Thyroid gland (tissue), 4 donors: ENCODE results near the gene SIN3B. TPM values are rescaled to one million over a fixed set of nuclear protein-coding genes. Genes with fewer than 3 reads are reported as not detected.
A peak's percentile ranks its signal among the peaks of the same experiment; 100 is the strongest.

Experiments used
- DNase-seq, 2 donors: peaks; one replicate each; pipeline ENCODE4 v3.0.0-alpha.2; 2019
- H3K27ac ChIP-seq, 3 donors: fragments of 200-600 bp; sonication (generic); 1 replicate in 2 of 3; 2 replicates in 1 of 3; pipeline ENCODE4 v1.5.1; 2016 to 2019; ENCODE audit warnings: mild to moderate bottlenecking in 1 of 3, moderate library complexity in 1 of 3
- H3K27me3 ChIP-seq: fragments of 200-600 bp; sonication (generic); one replicate; pipeline ENCODE4 v1.5.1; 2019
- H3K36me3 ChIP-seq, 2 donors: fragments of 200-600 bp; sonication (generic); one replicate each; pipeline ENCODE4 v1.5.1; 2016 to 2019
- H3K4me1 ChIP-seq, 2 donors: fragments of 200-600 bp; sonication (generic); one replicate each; pipeline ENCODE4 v1.5.1; 2017 to 2019
- H3K4me3 ChIP-seq, 3 donors: fragments of 200-600 bp; sonication (generic); replicated peaks in 1 of 3; 1 replicate in 2 of 3; 2 replicates in 1 of 3; pipeline ENCODE4 v1.5.1; 2016; ENCODE audit warnings: mild to moderate bottlenecking in 1 of 3
- H3K9me3 ChIP-seq: fragments of 200-600 bp; sonication (generic); one replicate; pipeline ENCODE4 v1.5.1; 2017
- POLR2A ChIP-seq, 2 donors: fragments of 450-650 bp; IDR thresholded peaks; one replicate each; pipeline ENCODE4 v1.6.1; 2017; ENCODE audit warnings: antibody characterized with exemption in 2 of 2, mild to moderate bottlenecking in 2 of 2, moderate library complexity in 1 of 2
- WGBS, 2 donors: methylation state at CpG; one replicate each; pipeline ENCODE4 v1.1.5; 2017; 5-methylcytosine and 5-hydroxymethylcytosine counted together
- intact Hi-C: fragments of 100-400 bp; cut with DNase I; formaldehyde crosslinking; loops from one replicate; pipeline ENCODE4 v1.15.1; 2023
- total RNA-seq, 4 donors: library from RNA; depleted of rRNA; stranded (reverse); fragments of >200 nt; gene quantifications; one replicate each; pipeline ENCODE4 v1.2.3, GENCODE V29; 2016
- TF ChIP-seq, protein P1 (sequence below), 6 experiments: fragments of 200-600 bp in 3 of 6; fragments of 450-650 bp in 3 of 6; sonication (generic) in 3 of 6; IDR thresholded peaks; one replicate each; pipeline ENCODE4 v1.5.1; 2016 to 2019; ENCODE audit warnings: antibody characterized with exemption in 6 of 6, mild to moderate bottlenecking in 2 of 6, inconsistent platforms in 1 of 6, moderate library complexity in 1 of 6

SIN3B gene
- total RNA-seq, 4 donors from 2014 or later, result 33.6 to 65.9 (median 47.6) TPM

DNA sequence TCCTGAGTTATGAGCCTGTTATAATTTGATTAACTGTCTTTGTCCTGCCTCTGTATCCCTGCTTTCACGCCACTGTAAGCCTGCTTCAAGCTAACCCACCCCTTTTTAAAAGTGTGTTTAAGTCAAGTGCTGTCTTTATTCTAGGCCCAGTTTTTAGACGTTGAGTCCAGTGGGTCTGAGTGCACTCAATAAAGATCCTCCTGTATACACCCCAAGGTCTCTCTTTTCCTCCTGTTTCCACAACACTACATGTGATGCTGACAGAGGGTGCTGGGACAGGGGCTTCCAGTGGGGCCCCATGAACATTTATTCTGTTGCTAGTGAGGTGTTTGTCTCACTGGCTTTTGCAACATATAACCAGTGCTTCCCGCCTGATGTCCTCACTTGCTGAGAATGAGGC, 52.9 kb downstream of the SIN3B start:
- Histone ChIP-seq H3K4me3 (no peak overlapping the region), H3K27ac (no peak overlapping the region), H3K36me3 (peaks cover 25 to 26% of the 10 kb centered on the region in 2 donors), H3K4me1 (peaks cover 0 to 5% of the 10 kb centered on the region in 2 donors), H3K27me3 (no peaks in the 10 kb centered on the region), H3K9me3 (no peaks in the 10 kb centered on the region)
- 93 to 96% methylated on average over 3 of the region's 3 CpGs for WGBS, 2 donors
- no peak for DNase-seq
- intact Hi-C loops, result no loop called here
- no peak for TF ChIP-seq POLR2A (IDR thresholded peaks at IDR 0.05)
- TF ChIP-seq, protein P1, sequence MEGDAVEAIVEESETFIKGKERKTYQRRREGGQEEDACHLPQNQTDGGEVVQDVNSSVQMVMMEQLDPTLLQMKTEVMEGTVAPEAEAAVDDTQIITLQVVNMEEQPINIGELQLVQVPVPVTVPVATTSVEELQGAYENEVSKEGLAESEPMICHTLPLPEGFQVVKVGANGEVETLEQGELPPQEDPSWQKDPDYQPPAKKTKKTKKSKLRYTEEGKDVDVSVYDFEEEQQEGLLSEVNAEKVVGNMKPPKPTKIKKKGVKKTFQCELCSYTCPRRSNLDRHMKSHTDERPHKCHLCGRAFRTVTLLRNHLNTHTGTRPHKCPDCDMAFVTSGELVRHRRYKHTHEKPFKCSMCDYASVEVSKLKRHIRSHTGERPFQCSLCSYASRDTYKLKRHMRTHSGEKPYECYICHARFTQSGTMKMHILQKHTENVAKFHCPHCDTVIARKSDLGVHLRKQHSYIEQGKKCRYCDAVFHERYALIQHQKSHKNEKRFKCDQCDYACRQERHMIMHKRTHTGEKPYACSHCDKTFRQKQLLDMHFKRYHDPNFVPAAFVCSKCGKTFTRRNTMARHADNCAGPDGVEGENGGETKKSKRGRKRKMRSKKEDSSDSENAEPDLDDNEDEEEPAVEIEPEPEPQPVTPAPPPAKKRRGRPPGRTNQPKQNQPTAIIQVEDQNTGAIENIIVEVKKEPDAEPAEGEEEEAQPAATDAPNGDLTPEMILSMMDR (IDR thresholded peaks at IDR 0.05), result no peak

DNA sequence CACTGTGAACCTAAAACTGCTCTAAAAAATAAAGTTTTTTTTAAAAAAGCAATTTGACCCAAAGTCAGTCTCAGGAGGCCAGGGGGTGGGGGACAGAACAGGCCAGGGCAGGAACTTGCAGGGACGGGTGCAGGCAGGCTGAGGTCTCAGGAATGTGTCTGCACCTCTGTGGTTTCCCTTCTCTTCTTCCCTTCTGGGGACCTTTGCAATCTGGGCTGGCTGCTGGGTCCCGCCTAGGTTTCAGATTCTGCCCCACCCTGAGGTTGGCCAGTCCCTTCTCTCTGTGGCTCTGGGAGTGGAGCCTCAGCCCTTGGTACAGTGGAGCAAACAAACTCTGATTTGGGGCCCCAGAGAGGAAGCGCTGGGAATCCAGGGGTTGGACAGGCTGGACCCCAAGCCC, 54.3 kb downstream of the SIN3B start:
- Histone ChIP-seq H3K4me1 (peaks cover 0 to 5% of the 10 kb centered on the region in 2 donors), H3K27ac (no peak overlapping the region), H3K9me3 (no peaks in the 10 kb centered on the region), H3K27me3 (no peaks in the 10 kb centered on the region), H3K4me3 (no peak overlapping the region), H3K36me3 (peaks cover 12 to 13% of the 10 kb centered on the region in 2 donors)
- no peak for DNase-seq
- intact Hi-C loops, result no loop called here
- no peak for TF ChIP-seq POLR2A (IDR thresholded peaks at IDR 0.05)
- TF ChIP-seq, protein P1 (IDR thresholded peaks at IDR 0.05), result no peak
- 72 to 77% methylated on average over 2 to 3 of the region's 3 CpGs for WGBS, 2 donors

DNA sequence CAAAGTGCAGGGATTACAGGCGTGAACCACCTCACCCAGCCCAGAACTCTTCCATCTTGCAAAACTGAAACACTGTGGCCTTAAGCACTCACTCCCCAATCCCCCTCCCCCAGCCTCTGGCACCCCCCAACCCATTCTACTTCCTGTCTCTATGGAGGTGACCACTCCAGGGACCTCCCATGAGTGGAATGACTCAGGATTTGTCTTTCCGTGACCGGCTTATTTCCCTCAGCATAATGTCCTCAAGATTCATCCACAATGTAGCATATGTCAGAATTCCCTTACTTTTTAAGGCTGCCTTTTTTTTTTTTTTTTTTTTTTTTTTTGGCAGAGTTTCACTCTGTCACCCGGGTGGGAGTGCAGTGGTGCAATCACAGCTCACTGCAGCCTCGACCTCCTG, 56.0 kb downstream of the SIN3B start:
- 57 to 58% methylated on average over 5 of the region's 5 CpGs for WGBS, 2 donors
- TF ChIP-seq, protein P1 (IDR thresholded peaks at IDR 0.05), result no peak
- no peak for TF ChIP-seq POLR2A (IDR thresholded peaks at IDR 0.05)
- no peak overlapping the region for H3K4me3 ChIP-seq
- no peaks in the 10 kb centered on the region for H3K9me3 ChIP-seq
- intact Hi-C loops, result no loop called here
- DNase-seq, result no peak
- H3K27ac ChIP-seq, result peak overlapping the region in 1 of 3 donors; percentile 75
- no peaks in the 10 kb centered on the region for H3K36me3 ChIP-seq
- peaks cover 0 to 11% of the 10 kb centered on the region in 2 donors for H3K4me1 ChIP-seq
- no peaks in the 10 kb centered on the region for H3K27me3 ChIP-seq

DNA sequence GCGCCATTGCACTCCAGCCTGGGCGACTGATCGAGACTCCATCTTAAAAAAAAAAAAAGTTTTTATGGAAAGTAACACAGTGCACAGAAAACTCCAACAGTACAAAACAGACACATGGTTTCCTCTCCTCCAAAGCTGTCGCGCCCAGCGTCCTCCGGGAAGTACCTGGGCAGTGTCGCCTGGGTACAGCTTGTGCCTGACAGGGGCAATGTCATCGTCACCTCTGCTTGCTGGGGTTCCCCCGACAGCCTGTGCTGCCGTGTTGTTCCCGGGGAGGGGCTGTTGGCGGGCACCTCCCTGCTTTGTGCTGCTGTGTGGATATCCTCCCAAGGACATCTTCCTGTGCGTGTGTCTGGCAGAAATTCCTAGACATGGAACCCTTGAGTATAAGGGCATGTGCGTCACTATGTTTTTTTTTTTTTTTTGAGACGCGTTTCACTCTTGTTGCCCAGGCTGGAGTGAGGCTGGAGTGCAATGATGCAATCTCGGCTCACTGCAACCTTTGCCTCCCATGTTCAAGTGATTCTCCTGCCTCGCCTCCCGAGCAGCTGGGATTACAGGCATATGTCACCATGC, 57.2 kb downstream of the SIN3B start:
- Histone ChIP-seq H3K4me1 (peaks cover 0 to 11% of the 10 kb centered on the region in 2 donors), H3K4me3 (no peak overlapping the region), H3K9me3 (no peaks in the 10 kb centered on the region), H3K36me3 (no peaks in the 10 kb centered on the region), H3K27me3 (no peaks in the 10 kb centered on the region), H3K27ac (peak overlapping the region in 2 of 3 donors; percentile 56 to 75)
- DNase-seq, result peak; percentile 40 to 45
- no peak for TF ChIP-seq POLR2A (IDR thresholded peaks at IDR 0.05)
- TF ChIP-seq, protein P1 (IDR thresholded peaks at IDR 0.05), result no peak
- intact Hi-C loops, result no loop called here
- WGBS, 2 donors, result 54% methylated on average over 20 of the region's 20 CpGs

DNA sequence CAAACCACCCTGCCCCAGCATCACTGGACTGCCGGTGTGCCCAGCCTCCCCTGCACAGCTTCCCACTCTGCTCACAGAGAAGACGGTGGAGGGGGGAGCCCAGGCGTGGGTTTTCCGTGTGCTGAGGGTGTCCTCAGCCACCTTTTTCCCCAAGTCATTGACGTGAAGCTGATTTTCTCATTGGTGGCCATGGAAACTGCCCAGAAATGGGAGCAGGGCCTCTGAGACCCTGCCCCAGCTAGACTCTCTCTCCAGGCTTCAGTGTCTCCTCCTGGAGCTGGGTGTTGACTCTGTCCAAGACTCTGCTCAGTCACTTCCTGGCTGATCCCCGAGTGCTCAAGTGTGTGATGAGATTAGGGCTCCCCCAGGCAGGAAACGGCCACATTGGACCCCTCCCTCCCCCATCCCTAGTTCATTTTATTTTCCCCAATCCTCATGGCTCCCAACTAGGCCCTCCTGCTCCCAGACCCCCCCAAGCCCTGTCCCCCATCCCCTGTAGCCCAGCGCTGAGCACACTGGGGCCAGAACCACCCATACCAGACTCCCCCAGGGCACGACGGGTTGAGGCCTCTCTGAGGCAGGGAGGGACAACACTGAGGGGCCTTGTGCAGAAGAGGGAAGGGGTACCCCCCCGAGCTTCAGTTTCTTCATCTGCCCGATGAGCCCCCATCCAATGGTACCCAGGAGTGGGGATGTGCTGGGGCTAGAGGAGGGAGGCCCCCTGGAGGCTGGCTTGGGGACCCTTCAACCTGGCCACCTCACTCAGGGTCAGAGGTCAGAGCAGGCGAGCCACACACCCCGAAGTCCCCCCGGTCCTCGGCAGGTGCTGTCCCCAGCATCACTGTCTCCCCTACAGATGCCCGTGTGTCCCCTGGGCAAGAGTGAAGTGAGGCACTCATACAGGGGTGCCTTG, 58.4 kb downstream of the SIN3B start:
- intact Hi-C loops, result no loop called here
- no peak for DNase-seq
- TF ChIP-seq, protein P1 (IDR thresholded peaks at IDR 0.05), result no peak
- no peak for TF ChIP-seq POLR2A (IDR thresholded peaks at IDR 0.05)
- H3K27me3 ChIP-seq, result no peaks in the 10 kb centered on the region
- H3K4me1 ChIP-seq, result peaks cover 0 to 11% of the 10 kb centered on the region in 2 donors
- 69 to 70% methylated on average over 9 to 17 of the region's 17 CpGs for WGBS, 2 donors
- H3K36me3 ChIP-seq, result no peaks in the 10 kb centered on the region
- H3K9me3 ChIP-seq, result no peaks in the 10 kb centered on the region
- H3K27ac ChIP-seq, result peak overlapping the region; percentile 49 to 61 (median 56)
- no peak overlapping the region for H3K4me3 ChIP-seq
